Fibroblast of lung (primary cell): ENCODE measurements around the gene COL8A2. TPM values are rescaled to one million over a fixed set of nuclear protein-coding genes. Genes with fewer than 3 reads are reported as not detected.

Source experiments
- DNase-seq, 2 donors: peaks; one replicate each; pipeline versions ENCODE4 v3.0.0 to v3.0.0-alpha.2; 2010; ENCODE audit warnings: low read depth in 2 of 2
- H2AFZ ChIP-seq: 2 replicates; pipeline ENCODE4 v1.5.1; 2012; ENCODE audit warnings: low read length, control low read depth, inconsistent platforms
- H3K27ac ChIP-seq: 2 replicates; pipeline ENCODE4 v1.5.1; 2011; ENCODE audit warnings: low read length, control low read depth; ENCODE audit not compliant: insufficient read depth
- H3K27me3 ChIP-seq: 2 replicates; pipeline ENCODE4 v1.5.1; 2011; ENCODE audit warnings: mild to moderate bottlenecking, low read length; ENCODE audit not compliant: control insufficient read depth, insufficient read depth
- H3K36me3 ChIP-seq: 2 replicates; pipeline ENCODE4 v1.5.1; 2011; ENCODE audit warnings: low read length; ENCODE audit not compliant: control insufficient read depth, insufficient read depth
- H3K4me1 ChIP-seq: 2 replicates; pipeline ENCODE4 v1.5.1; 2011; ENCODE audit warnings: low read length; ENCODE audit not compliant: control insufficient read depth, insufficient read depth; ENCODE audit errors: extremely low read depth
- H3K4me2 ChIP-seq: 2 replicates; pipeline ENCODE4 v1.5.1; 2011; ENCODE audit warnings: low read length, control low read depth; ENCODE audit not compliant: insufficient read depth; ENCODE audit errors: extremely low read depth
- H3K4me3 ChIP-seq, 4 experiments: fragments of 200-600 bp in 1 of 4; sonication (generic) in 1 of 4; replicated peaks in 1 of 4; 2 replicates each; pipeline ENCODE4 v1.5.1; 2011 to 2016; ENCODE audit warnings: low read length in 4 of 4, low read depth in 3 of 4, mild to moderate bottlenecking in 3 of 4, control low read depth in 2 of 4, inconsistent platforms in 1 of 4, mixed read lengths in 1 of 4; ENCODE audit not compliant: insufficient read depth in 1 of 4; ENCODE audit errors: control extremely low read depth in 1 of 4
- H3K79me2 ChIP-seq: 2 replicates; pipeline ENCODE4 v1.5.1; 2012; ENCODE audit warnings: mild to moderate bottlenecking, low read length, inconsistent platforms; ENCODE audit not compliant: control insufficient read depth, insufficient read depth
- H3K9ac ChIP-seq: 2 replicates; pipeline ENCODE4 v1.5.1; 2011; ENCODE audit warnings: mild to moderate bottlenecking, low read length, control low read depth; ENCODE audit not compliant: insufficient read depth
- H3K9me3 ChIP-seq: 2 replicates; pipeline ENCODE4 v1.5.1; 2012; ENCODE audit warnings: low read depth, low read length; ENCODE audit not compliant: control insufficient read depth, insufficient read depth
- H4K20me1 ChIP-seq: 2 replicates; pipeline ENCODE4 v1.5.1; 2011; ENCODE audit warnings: low read length; ENCODE audit not compliant: control insufficient read depth, insufficient read depth; ENCODE audit errors: extremely low read depth
- EZH2 ChIP-seq: IDR thresholded peaks from 2 replicates; pipeline ENCODE4 v1.5.1; 2012; ENCODE audit warnings: low read length, control low read depth, mild to moderate bottlenecking; ENCODE audit errors: missing control alignments
- polyA plus RNA-seq, 2 donors: library from polyadenylated mRNA; depleted of rRNA in 1 of 2; stranded (reverse) in 1 of 2; unstranded in 1 of 2; fragments of >200 nt; gene quantifications; 2 replicates each; pipeline ENCODE4 v1.2.1, GENCODE V29; 2011 to 2012; ENCODE audit warnings: missing spikeins in 1 of 2
- total RNA-seq: library from RNA; depleted of rRNA; stranded (reverse); fragments of >200 nt; gene quantifications from 2 replicates; pipeline ENCODE4 v1.2.1, GENCODE V29; 2014
- TF ChIP-seq, protein P1 (sequence below), 2 donors: IDR thresholded peaks in 1 of 2; conservative IDR thresholded peaks in 1 of 2; 1 replicate in 1 of 2; 2 replicates in 1 of 2; pipeline ENCODE4 v1.5.1; 2011 to 2012; ENCODE audit warnings: low read length in 2 of 2, control low read depth in 1 of 2, inconsistent platforms in 1 of 2, low read depth in 1 of 2, mild to moderate bottlenecking in 1 of 2

Gene COL8A2
- total and polyA plus RNA-seq, 2 donors (not counting 1 experiment from before 2014, with no cell fraction given): 2.9 to 31.0 TPM

DNA sequence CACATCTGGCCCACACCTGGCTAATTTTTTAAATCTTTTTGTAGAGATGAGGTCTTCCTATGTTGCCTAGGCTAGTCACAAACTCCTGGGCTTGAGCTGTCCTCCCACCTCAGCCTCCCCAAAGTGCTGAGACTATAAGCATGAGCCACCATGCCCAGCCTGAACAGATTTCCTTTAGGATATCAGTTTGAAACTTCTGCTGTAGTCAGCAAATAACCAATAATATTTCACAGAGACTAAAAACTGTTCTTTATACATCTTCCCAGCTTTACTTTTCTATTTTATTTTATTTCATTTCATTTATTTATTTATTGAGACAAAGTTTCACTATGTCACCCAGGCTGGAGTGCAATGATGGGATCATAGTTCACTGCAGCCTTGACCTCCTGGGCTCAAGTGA lies 71.0 kb downstream of the COL8A2 start:
- no peaks in the 10 kb centered on the region for H3K9me3 ChIP-seq

DNA sequence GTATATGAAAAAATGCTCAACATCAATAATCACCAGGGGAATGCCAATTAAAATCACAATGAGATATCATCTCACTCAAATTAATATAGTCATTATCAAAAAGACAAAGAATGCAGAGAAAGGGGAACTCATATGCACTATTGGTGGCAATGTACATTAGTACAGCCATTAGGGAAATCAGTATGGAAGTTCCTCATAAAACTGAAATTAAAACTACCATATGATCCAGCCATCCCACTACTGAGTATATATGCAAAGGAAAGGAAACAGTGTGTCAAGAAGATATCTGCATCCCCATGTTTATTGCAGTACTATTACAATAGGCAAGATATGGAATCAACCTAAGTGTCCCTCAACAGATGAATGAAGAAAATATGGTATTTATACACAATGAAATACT lies 73.2 kb downstream of the COL8A2 start:
- Histone ChIP-seq H3K4me3 (no peak overlapping the region), H3K4me2 (no peak overlapping the region), H3K27me3 (no peaks in the 10 kb centered on the region), H3K27ac (no peak overlapping the region), H3K36me3 (no peaks in the 10 kb centered on the region), H3K4me1 (no peaks in the 10 kb centered on the region), H3K9me3 (no peaks in the 10 kb centered on the region), H3K79me2 (no peaks in the 10 kb centered on the region), H2AFZ (no peak overlapping the region), H3K9ac (no peak overlapping the region), H4K20me1 (no peaks in the 10 kb centered on the region)
- no peak for TF ChIP-seq EZH2
- TF ChIP-seq, protein P1, sequence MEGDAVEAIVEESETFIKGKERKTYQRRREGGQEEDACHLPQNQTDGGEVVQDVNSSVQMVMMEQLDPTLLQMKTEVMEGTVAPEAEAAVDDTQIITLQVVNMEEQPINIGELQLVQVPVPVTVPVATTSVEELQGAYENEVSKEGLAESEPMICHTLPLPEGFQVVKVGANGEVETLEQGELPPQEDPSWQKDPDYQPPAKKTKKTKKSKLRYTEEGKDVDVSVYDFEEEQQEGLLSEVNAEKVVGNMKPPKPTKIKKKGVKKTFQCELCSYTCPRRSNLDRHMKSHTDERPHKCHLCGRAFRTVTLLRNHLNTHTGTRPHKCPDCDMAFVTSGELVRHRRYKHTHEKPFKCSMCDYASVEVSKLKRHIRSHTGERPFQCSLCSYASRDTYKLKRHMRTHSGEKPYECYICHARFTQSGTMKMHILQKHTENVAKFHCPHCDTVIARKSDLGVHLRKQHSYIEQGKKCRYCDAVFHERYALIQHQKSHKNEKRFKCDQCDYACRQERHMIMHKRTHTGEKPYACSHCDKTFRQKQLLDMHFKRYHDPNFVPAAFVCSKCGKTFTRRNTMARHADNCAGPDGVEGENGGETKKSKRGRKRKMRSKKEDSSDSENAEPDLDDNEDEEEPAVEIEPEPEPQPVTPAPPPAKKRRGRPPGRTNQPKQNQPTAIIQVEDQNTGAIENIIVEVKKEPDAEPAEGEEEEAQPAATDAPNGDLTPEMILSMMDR (conservative IDR thresholded peaks at IDR 0.05 in 1 of 2, IDR thresholded peaks at IDR 0.05 in 1 of 2; ENCODE audit: low read depth in 1 of 2, low read length in 2 of 2): no peak
- DNase-seq: no peak

More for the DNA sequence above, 71.0 kb downstream of the COL8A2 start:
- no peaks in the 10 kb centered on the region for H4K20me1 ChIP-seq
- DNase-seq: no peak
- H3K4me1 ChIP-seq: no peaks in the 10 kb centered on the region
- H3K4me3 ChIP-seq: no peak overlapping the region
- no peak overlapping the region for H3K27ac ChIP-seq
- no peak overlapping the region for H3K4me2 ChIP-seq
- no peak overlapping the region for H2AFZ ChIP-seq
- H3K9ac ChIP-seq: no peak overlapping the region
- H3K79me2 ChIP-seq: no peaks in the 10 kb centered on the region
- no peaks in the 10 kb centered on the region for H3K36me3 ChIP-seq
- no peaks in the 10 kb centered on the region for H3K27me3 ChIP-seq
- TF ChIP-seq EZH2: no peak
- TF ChIP-seq, protein P1 (conservative IDR thresholded peaks at IDR 0.05 in 1 of 2, IDR thresholded peaks at IDR 0.05 in 1 of 2; ENCODE audit: low read depth in 1 of 2, low read length in 2 of 2): no peak

Other genes starting within 250 kb of the COL8A2 start
- gene AGO1, start 242.0 kb downstream of the COL8A2 start, total RNA-seq: 6.9 and 7.6 TPM in 2 replicates
- gene AGO1, start 242.0 kb downstream of the COL8A2 start, polyA plus RNA-seq: 12.8 and 17.5 TPM in 2 replicates
- gene AGO3, start 194.1 kb downstream of the COL8A2 start, total RNA-seq: 7.4 and 12.9 TPM in 2 replicates
- 17.4 and 19.6 TPM in 2 replicates for gene AGO3, start 194.1 kb downstream of the COL8A2 start, polyA plus RNA-seq
- 0.26 and 0.50 TPM in 2 replicates for gene TEKT2, start 41.1 kb downstream of the COL8A2 start, total RNA-seq
- 0.06 and 0.09 TPM in 2 replicates for gene TEKT2, start 41.1 kb downstream of the COL8A2 start, polyA plus RNA-seq
- 25.9 and 30.9 TPM in 2 replicates for gene ADPRS, start 36.3 kb downstream of the COL8A2 start, total RNA-seq
- gene ADPRS, start 36.3 kb downstream of the COL8A2 start, polyA plus RNA-seq: 25.3 and 33.9 TPM in 2 replicates
- 70.6 and 88.5 TPM in 2 replicates for gene TRAPPC3, start 24.3 kb upstream of the COL8A2 start, total RNA-seq
- 102 and 105 TPM in 2 replicates for gene TRAPPC3, start 24.3 kb upstream of the COL8A2 start, polyA plus RNA-seq
- 52.6 and 78.4 TPM in 2 replicates for gene MAP7D1, start 30.9 kb upstream of the COL8A2 start, total RNA-seq
- 70.6 and 91.2 TPM in 2 replicates for gene MAP7D1, start 30.9 kb upstream of the COL8A2 start, polyA plus RNA-seq
- 67.5 and 92.5 TPM in 2 replicates for gene THRAP3, start 99.2 kb upstream of the COL8A2 start, total RNA-seq
- 96.4 and 97.5 TPM in 2 replicates for gene THRAP3, start 99.2 kb upstream of the COL8A2 start, polyA plus RNA-seq
- 2.8 and 3.3 TPM in 2 replicates for gene SH3D21, start 181.1 kb upstream of the COL8A2 start, total RNA-seq
- 1.1 and 1.9 TPM in 2 replicates for gene SH3D21, start 181.1 kb upstream of the COL8A2 start, polyA plus RNA-seq
- 199 and 248 TPM in 2 replicates for gene EVA1B, start 198.4 kb upstream of the COL8A2 start, total RNA-seq
- 22.7 and 27.1 TPM in 2 replicates for gene EVA1B, start 198.4 kb upstream of the COL8A2 start, polyA plus RNA-seq